NCI-H524 treated with DMSO at 0.1 percent for 48 hours (cell line): Measurements from ENCODE around the gene RPL38.
A peak's percentile ranks its signal among the peaks of the same experiment; 100 is the strongest.

Experiments used
- DNase-seq: peaks from one replicate; lab custom pipeline; 2025; lab: John Stamatoyannopoulos, UW

Gene RPL38

GRCh38 chr17:74250324-74250995, 47.0 kb downstream of the RPL38 start:
- DNase-seq = no peak

GRCh38 chr17:74251051-74251450, 47.6 kb downstream of the RPL38 start:
- DNase-seq = no peak

- DNase-seq = no peak
These were observed 48.1 kb downstream of the RPL38 start for GRCh38 chr17:74251569-74251968.

GRCh38 chr17:74252211-74252610, 48.7 kb downstream of the RPL38 start:
- no peak for DNase-seq

- DNase-seq = no peak
These were observed 49.6 kb downstream of the RPL38 start for GRCh38 chr17:74253036-74253435.

- DNase-seq = no peak
These were observed 53.8 kb downstream of the RPL38 start for GRCh38 chr17:74257311-74257710.

- peak; percentile 80 for DNase-seq
These were observed 56.4 kb downstream of the RPL38 start for GRCh38 chr17:74259667-74260524.
